ENCODE data around the gene MMS19.

Gene MMS19

DNA sequence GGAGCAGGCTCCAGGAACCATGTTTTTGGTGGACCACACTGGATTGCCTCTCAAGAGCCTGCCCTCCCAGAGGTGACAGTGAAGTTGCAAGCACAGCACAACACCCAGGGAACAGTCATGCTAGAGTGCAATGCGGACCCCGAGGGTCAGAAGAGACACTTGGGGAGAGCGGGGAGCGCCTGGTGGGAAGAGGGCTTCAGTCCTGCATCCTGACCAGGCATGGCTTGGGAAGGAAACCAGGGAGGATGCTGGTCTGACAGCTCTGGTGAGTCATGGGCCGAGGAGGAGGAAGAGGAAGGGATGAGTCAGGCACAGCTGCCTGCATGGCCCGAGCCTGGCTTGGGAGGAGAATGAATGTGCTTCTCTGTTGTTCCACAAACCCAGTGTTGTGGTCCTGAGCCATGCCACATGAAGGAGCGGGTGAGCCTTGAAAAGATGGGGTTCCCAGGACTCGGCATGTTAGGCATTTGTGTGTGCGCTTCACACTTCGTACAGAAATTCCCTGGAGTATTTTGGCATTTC lies 44.9 kb upstream of the MMS19 start:
- Histone ChIP-seq H3K9me3 (ENCODE audit: severe bottlenecking) (no peaks in the 10 kb centered on the region), H3K27ac (ENCODE audit: poor library complexity, severe bottlenecking) (peak overlapping the region; percentile 99), H3K4me3 (ENCODE audit: severe bottlenecking) (no peak overlapping the region), H3K4me1 (ENCODE audit: insufficient read depth, poor library complexity, severe bottlenecking) (peaks cover 45% of the 10 kb centered on the region), H3K27me3 (ENCODE audit: insufficient read depth, poor library complexity, severe bottlenecking) (no peaks in the 10 kb centered on the region), H3K36me3 (ENCODE audit: low read depth) (no peaks in the 10 kb centered on the region)
- TF ChIP-seq CTCF (IDR thresholded peaks at IDR 0.05; ENCODE audit: poor library complexity, severe bottlenecking): no peak
- ATAC-seq (ENCODE audit: low read depth) (peak; percentile 83), DNase-seq (ENCODE audit: low spot score) (peak; percentile 95)

GRCh38 chr10:97542169-97543024 lies 44.2 kb upstream of the MMS19 start:
- H3K4me3 ChIP-seq (ENCODE audit: severe bottlenecking): no peak overlapping the region
- ATAC-seq (ENCODE audit: low read depth) (peak; percentile 74), DNase-seq (ENCODE audit: low spot score) (peak; percentile 90)
- H3K9me3 ChIP-seq (ENCODE audit: severe bottlenecking): no peaks in the 10 kb centered on the region
- no peaks in the 10 kb centered on the region for H3K36me3 ChIP-seq (ENCODE audit: low read depth)
- H3K4me1 ChIP-seq (ENCODE audit: insufficient read depth, poor library complexity, severe bottlenecking): peaks cover 45% of the 10 kb centered on the region
- TF ChIP-seq CTCF (IDR thresholded peaks at IDR 0.05; ENCODE audit: poor library complexity, severe bottlenecking): no peak
- H3K27me3 ChIP-seq (ENCODE audit: insufficient read depth, poor library complexity, severe bottlenecking): no peaks in the 10 kb centered on the region
- H3K27ac ChIP-seq (ENCODE audit: poor library complexity, severe bottlenecking): peak overlapping the region; percentile 99

DNA sequence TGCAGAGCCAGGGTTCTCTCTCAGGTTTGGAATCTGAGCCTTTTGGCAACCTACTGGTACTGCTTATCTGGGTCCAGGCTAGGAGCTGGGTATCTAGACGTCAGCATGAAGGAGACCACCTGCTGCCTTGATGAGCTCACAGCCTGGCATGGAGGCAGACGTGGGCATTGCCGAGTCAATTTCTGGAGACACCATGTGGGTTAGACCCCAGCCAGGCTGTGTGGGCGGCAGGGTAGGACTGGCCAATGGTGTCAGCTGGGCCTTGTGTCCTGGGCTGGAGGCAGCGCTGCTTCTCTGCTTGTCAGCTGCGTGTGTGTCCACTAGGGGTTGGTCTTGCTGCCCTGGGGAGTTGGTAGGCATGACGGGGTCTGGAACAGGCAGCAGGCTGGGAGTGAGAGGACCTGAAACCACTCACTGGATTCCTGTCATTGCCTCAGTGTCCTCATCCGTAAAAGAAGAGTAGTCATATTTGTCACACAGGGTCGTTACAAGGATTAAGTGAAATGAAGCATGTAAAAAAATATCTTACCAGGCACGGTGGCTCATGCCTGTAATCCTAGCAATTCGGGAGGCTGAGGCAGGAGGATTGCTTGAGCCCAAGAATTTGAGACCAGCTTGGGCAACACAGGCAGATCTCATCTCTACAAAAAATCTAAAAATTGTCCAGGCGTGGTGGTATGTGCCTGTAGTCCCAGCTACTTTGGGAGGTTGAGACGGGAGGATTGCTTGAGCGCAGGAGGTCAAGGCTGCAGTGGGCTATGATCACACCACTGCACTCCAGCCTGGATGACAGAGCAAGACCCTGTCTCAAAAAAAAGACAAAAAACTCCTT lies 42.7 kb upstream of the MMS19 start:
- peaks cover 45% of the 10 kb centered on the region for H3K4me1 ChIP-seq (ENCODE audit: insufficient read depth, poor library complexity, severe bottlenecking)

GRCh38 chr10:97539523-97540200 lies 41.4 kb upstream of the MMS19 start:
- peak overlapping the region; percentile 99 for H3K27ac ChIP-seq (ENCODE audit: poor library complexity, severe bottlenecking)

More for the DNA sequence above, 42.7 kb upstream of the MMS19 start:
- ATAC-seq (ENCODE audit: low read depth) (no peak), DNase-seq (ENCODE audit: low spot score) (no peak)
- H3K27ac ChIP-seq (ENCODE audit: poor library complexity, severe bottlenecking): peak overlapping the region; percentile 99
- no peak for TF ChIP-seq CTCF (IDR thresholded peaks at IDR 0.05; ENCODE audit: poor library complexity, severe bottlenecking)
- no peaks in the 10 kb centered on the region for H3K9me3 ChIP-seq (ENCODE audit: severe bottlenecking)
- no peak overlapping the region for H3K4me3 ChIP-seq (ENCODE audit: severe bottlenecking)
- H3K27me3 ChIP-seq (ENCODE audit: insufficient read depth, poor library complexity, severe bottlenecking): no peaks in the 10 kb centered on the region
- H3K36me3 ChIP-seq (ENCODE audit: low read depth): no peaks in the 10 kb centered on the region

More at GRCh38 chr10:97539523-97540200, 41.4 kb upstream of the MMS19 start:
- ATAC-seq (ENCODE audit: low read depth) (peak; percentile 24; the same call in 2 of the 3 replicates), DNase-seq (ENCODE audit: low spot score) (no peak)
- Histone ChIP-seq H3K4me1 (ENCODE audit: insufficient read depth, poor library complexity, severe bottlenecking) (peaks cover 45% of the 10 kb centered on the region), H3K36me3 (ENCODE audit: low read depth) (no peaks in the 10 kb centered on the region), H3K4me3 (ENCODE audit: severe bottlenecking) (no peak overlapping the region), H3K9me3 (ENCODE audit: severe bottlenecking) (no peaks in the 10 kb centered on the region), H3K27me3 (ENCODE audit: insufficient read depth, poor library complexity, severe bottlenecking) (no peaks in the 10 kb centered on the region)
- peak; percentile 19 for TF ChIP-seq CTCF (IDR thresholded peaks at IDR 0.05; ENCODE audit: poor library complexity, severe bottlenecking)
